Lower leg skin (tissue), 4 donors: ENCODE measurements around the gene OXNAD1. TPM values are rescaled to one million over a fixed set of nuclear protein-coding genes. Genes with fewer than 3 reads are reported as not detected.
A peak's percentile ranks its signal among the peaks of the same experiment; 100 is the strongest.

Experiments used
- DNase-seq, 2 donors: peaks; one replicate each; pipeline ENCODE4 v3.0.0-alpha.2; 2019; ENCODE audit warnings: low spot score in 2 of 2
- H3K4me3 ChIP-seq: fragments of 200-600 bp; sonication (generic); 2 replicates; pipeline ENCODE4 v1.5.1; 2017; ENCODE audit warnings: mild to moderate bottlenecking, low read depth; ENCODE audit not compliant: poor library complexity, severe bottlenecking
- POLR2A ChIP-seq, 2 donors: fragments of 450-650 bp; IDR thresholded peaks; one replicate each; pipeline ENCODE4 v1.6.1; 2016 to 2017; ENCODE audit warnings: antibody characterized with exemption in 2 of 2, mild to moderate bottlenecking in 1 of 2, moderate library complexity in 1 of 2
- WGBS, 2 donors: methylation state at CpG; one replicate each; pipeline ENCODE4 v1.1.5; 2018; 5-methylcytosine and 5-hydroxymethylcytosine counted together
- intact Hi-C: fragments of 100-400 bp; cut with DNase I; formaldehyde crosslinking; loops from one replicate; pipeline ENCODE4 v1.15.0; 2023; ENCODE audit warnings: low total_unique reads
- total RNA-seq, 4 donors: library from RNA; depleted of rRNA; stranded (reverse); fragments of >200 nt; gene quantifications; one replicate each; pipeline ENCODE4 v1.1.0, GENCODE V29; 2016
- TF ChIP-seq, protein P1 (sequence below), 3 donors: fragments of 450-650 bp; IDR thresholded peaks; one replicate each; pipeline ENCODE4 v1.5.1; 2016; ENCODE audit warnings: antibody characterized with exemption in 3 of 3, mild to moderate bottlenecking in 3 of 3, moderate library complexity in 2 of 3

Gene OXNAD1, protein sequence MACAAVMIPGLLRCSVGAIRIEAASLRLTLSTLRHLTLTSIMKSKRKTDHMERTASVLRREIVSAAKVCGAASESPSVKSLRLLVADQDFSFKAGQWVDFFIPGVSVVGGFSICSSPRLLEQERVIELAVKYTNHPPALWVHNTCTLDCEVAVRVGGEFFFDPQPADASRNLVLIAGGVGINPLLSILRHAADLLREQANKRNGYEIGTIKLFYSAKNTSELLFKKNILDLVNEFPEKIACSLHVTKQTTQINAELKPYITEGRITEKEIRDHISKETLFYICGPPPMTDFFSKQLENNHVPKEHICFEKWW
- total RNA-seq: 10 to 100 TPM in 2 of 4 donors, 1 to 10 TPM in 2; 7.6 to 12.7 (median 10.4) TPM

DNA sequence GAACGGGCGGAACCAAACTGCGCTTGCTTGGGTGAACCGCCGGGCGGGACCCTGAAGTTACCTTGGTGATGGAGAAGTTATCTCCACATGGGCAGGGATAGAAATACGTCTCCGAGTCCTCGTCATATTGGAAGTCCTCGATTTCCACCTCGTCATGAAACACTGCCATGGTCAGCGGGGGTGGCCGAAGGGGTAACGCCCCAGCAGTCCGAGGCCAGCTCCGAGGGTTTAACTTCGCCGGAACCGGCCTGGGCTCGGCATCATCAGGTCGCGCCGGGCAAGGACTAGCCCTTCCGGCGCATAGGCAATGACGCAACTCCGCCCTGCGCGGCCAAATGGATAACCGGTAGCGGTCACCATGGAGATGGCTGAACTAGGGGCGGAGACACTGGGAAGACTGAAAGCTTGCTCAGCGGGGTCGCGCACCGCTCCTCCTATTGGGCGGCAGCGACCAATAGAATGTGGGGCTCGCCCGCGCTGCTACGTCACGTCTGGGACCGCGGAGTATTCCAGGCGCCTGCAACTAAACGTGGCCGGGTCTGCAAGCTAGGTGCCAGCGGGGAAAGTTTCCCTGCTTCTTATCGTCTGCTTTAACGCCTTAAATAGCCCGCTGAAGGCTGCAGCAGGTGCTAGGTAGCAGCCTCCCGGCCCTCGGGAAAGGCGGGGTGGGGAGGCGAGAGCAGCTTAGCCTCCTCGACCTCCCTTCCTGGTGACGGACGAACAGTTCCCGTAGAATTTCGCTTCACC, at the start of gene OXNAD1, which contains the start of gene DPH3:
Gene OXNAD1, plus strand, starts transcription at position 505 of the 747 bp plus-strand sequence. CDS start 5,741 bp downstream, outside the sequence.
Gene DPH3, minus strand, starts transcription at position 236 of the 747 bp plus-strand sequence. Its CDS starts 67 bp downstream, at position 169.
- peak within 1 kb of the TSS; percentile 87 for H3K4me3 ChIP-seq
- intact Hi-C loops: no loop called here
- 0% methylated on average over 35 to 41 of the region's 61 CpGs for WGBS, 2 donors
- TF ChIP-seq, protein P1, sequence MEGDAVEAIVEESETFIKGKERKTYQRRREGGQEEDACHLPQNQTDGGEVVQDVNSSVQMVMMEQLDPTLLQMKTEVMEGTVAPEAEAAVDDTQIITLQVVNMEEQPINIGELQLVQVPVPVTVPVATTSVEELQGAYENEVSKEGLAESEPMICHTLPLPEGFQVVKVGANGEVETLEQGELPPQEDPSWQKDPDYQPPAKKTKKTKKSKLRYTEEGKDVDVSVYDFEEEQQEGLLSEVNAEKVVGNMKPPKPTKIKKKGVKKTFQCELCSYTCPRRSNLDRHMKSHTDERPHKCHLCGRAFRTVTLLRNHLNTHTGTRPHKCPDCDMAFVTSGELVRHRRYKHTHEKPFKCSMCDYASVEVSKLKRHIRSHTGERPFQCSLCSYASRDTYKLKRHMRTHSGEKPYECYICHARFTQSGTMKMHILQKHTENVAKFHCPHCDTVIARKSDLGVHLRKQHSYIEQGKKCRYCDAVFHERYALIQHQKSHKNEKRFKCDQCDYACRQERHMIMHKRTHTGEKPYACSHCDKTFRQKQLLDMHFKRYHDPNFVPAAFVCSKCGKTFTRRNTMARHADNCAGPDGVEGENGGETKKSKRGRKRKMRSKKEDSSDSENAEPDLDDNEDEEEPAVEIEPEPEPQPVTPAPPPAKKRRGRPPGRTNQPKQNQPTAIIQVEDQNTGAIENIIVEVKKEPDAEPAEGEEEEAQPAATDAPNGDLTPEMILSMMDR (IDR thresholded peaks at IDR 0.05): no peak
- no peak for TF ChIP-seq POLR2A (IDR thresholded peaks at IDR 0.05)
- DNase-seq: peak; percentile 100

- 83 to 84% methylated on average over 17 of the region's 17 CpGs for WGBS, 2 donors
- no peak for DNase-seq
- TF ChIP-seq, protein P1 (IDR thresholded peaks at IDR 0.05): no peak
- no peak for TF ChIP-seq POLR2A (IDR thresholded peaks at IDR 0.05)
- no peak overlapping the region for H3K4me3 ChIP-seq
- intact Hi-C loops: no loop called here
Observed at GRCh38 chr3:16216373-16216935, 48.6 kb upstream of the OXNAD1 start.

- intact Hi-C loops: no loop called here
Observed at GRCh38 chr3:16219777-16220176, 45.2 kb upstream of the OXNAD1 start.

DNA sequence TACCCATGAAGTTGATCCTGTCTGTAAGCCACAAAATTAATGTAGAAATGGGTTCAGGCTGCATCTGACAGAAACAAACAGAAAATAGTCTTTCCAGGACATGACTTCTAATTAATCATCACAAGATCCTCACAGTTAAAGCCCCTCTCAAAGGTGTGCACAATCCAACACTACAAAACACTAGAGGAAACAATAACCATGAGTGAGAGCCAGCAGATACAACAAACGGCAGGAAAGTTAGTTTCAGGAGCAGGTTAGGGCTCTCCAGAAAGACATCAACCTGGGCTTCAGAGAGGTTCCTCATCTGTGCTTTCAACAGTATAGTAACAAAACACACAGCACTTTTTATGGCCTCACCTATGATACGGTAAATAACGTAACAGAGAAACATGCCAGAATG, 43.0 kb upstream of the OXNAD1 start:
- DNase-seq: no peak
- no peak overlapping the region for H3K4me3 ChIP-seq
- TF ChIP-seq POLR2A (IDR thresholded peaks at IDR 0.05): no peak
- TF ChIP-seq, protein P1 (IDR thresholded peaks at IDR 0.05): no peak
- intact Hi-C loops: no loop called here
- 60 to 64% methylated on average over 3 of the region's 3 CpGs for WGBS, 2 donors

More at GRCh38 chr3:16219777-16220176, 45.2 kb upstream of the OXNAD1 start:
- WGBS, 2 donors: 87 to 96% methylated on average over 3 of the region's 3 CpGs
- TF ChIP-seq, protein P1 (IDR thresholded peaks at IDR 0.05): no peak
- TF ChIP-seq POLR2A (IDR thresholded peaks at IDR 0.05): no peak
- no peak overlapping the region for H3K4me3 ChIP-seq
- DNase-seq: no peak

- intact Hi-C loops: no loop called here
- no peak for DNase-seq
- TF ChIP-seq, protein P1 (IDR thresholded peaks at IDR 0.05): no peak
- no peak for TF ChIP-seq POLR2A (IDR thresholded peaks at IDR 0.05)
- no peak overlapping the region for H3K4me3 ChIP-seq
- WGBS, 2 donors: 82 to 83% methylated on average over 2 of the region's 2 CpGs
Observed at GRCh38 chr3:16222547-16222946, 42.5 kb upstream of the OXNAD1 start.
